HG03432 (cell line): ENCODE measurements around the gene RNPS1.

Source experiments
- ATAC-seq: cut with Tn5 transposase; IDR thresholded peaks from one replicate; pipeline ENCODE4 v1.9.1; 2021; ENCODE audit warnings: mild to moderate bottlenecking, moderate library complexity; ENCODE audit not compliant: unreplicated experiment

RNPS1 gene

GRCh38 chr16:2236337-2237101, 31.4 kb downstream of the RNPS1 start, which contains the start of gene DNASE1L2:
TSS of gene DNASE1L2 (plus strand) at chr16:2236444. CDS start at chr16:2236817, 373 bp downstream.
- ATAC-seq = no peak

GRCh38 chr16:2235695-2236336, 32.1 kb downstream of the RNPS1 start:
- no peak for ATAC-seq

GRCh38 chr16:2235234-2235651, 32.7 kb downstream of the RNPS1 start:
- no peak for ATAC-seq

- no peak for ATAC-seq
Observed at GRCh38 chr16:2234813-2235170, 33.1 kb downstream of the RNPS1 start.

GRCh38 chr16:2233872-2234812, 33.8 kb downstream of the RNPS1 start:
- ATAC-seq = no peak

- ATAC-seq = no peak
Observed at GRCh38 chr16:2233046-2233775, 34.7 kb downstream of the RNPS1 start.

- no peak for ATAC-seq
Observed at GRCh38 chr16:2232094-2232990, 35.6 kb downstream of the RNPS1 start.

- ATAC-seq = no peak
Observed at GRCh38 chr16:2231016-2231931, 36.7 kb downstream of the RNPS1 start.

- no peak for ATAC-seq
Observed at GRCh38 chr16:2230376-2230775, 37.5 kb downstream of the RNPS1 start.

GRCh38 chr16:2229632-2230250, 38.2 kb downstream of the RNPS1 start:
- ATAC-seq = no peak

- ATAC-seq = no peak
Observed at GRCh38 chr16:2229091-2229490, 38.8 kb downstream of the RNPS1 start.

GRCh38 chr16:2228161-2228824, 39.6 kb downstream of the RNPS1 start:
- ATAC-seq = no peak

- no peak for ATAC-seq
Observed at GRCh38 chr16:2226918-2227317, 41.0 kb downstream of the RNPS1 start.

GRCh38 chr16:2226245-2226793, 41.6 kb downstream of the RNPS1 start:
- ATAC-seq = no peak

GRCh38 chr16:2223942-2224486, 43.9 kb downstream of the RNPS1 start:
- peak; percentile 23 for ATAC-seq

- ATAC-seq = peak; percentile 94
Observed at GRCh38 chr16:2223221-2223941, 44.5 kb downstream of the RNPS1 start, which contains the start of gene E4F1. TSS of gene E4F1 (plus strand) at chr16:2223591. CDS start at chr16:2223614, 23 bp downstream.
